ENCODE results near the gene PDP2. TPM values are rescaled to one million over a fixed set of nuclear protein-coding genes. Genes with fewer than 3 reads are reported as not detected.
"Not testable (repeated sequence)": the region's sequence is repeated elsewhere in the genome, so short reads cannot be mapped to it uniquely, and the experiment has no call there.

Gene PDP2
- total RNA-seq, 4 donors from 2014 or later: 4.9 to 36.2 (median 11.5) TPM

DNA sequence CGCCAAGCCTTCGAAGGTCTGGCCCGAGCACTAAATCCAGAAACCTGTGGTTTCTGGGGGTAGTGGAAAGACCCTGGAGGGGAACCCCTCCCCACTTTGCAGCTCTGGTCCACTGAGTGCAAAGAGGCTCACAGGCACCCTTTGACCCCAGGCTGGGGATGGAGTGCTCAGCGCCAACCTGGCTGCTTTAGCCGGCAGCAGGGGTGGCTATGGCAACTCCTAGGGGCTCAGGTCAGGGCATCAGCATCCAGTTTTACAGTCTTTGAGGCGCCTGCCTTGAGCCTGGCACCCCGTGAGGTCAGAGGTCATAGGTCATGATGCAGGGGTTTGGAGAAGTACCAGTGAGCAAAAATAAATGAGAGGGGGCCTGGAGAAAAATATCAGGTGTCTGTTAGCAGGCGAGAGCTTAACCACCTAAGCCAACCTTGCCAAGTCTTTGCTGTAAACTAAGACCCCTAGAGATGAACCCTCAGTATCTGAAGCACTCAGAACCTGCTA lies 18.2 kb upstream of the PDP2 start:
- DNase-seq: no peak
- Histone ChIP-seq H3K4me3 (no peak overlapping the region), H3K9me3 (no peaks in the 10 kb centered on the region), H3K27me3 (no peaks in the 10 kb centered on the region), H3K27ac (no peak overlapping the region), H3K36me3 (no peaks in the 10 kb centered on the region), H3K4me1 (peaks cover 0 to 3% (median 0%) of the 10 kb centered on the region in 4 donors)
- intact Hi-C loops (cut with DNase I; ENCODE audit: low total_unique reads): loop anchor here (10.0 kb wide), 1 partner anchor 137 kb away; no protein-coding TSS in a partner anchor
- TF ChIP-seq POLR2A (IDR thresholded peaks at IDR 0.05): no peak
- no peak for TF ChIP-seq EP300 (IDR thresholded peaks at IDR 0.05; ENCODE audit: low read depth)
- no peak for TF ChIP-seq POLR2AphosphoS5 (IDR thresholded peaks at IDR 0.05)
- no peak for TF ChIP-seq CTCF (IDR thresholded peaks at IDR 0.05)
- WGBS, 2 donors (ENCODE audit: low coverage in 1 of 2): 86 to 100% methylated on average over 1 to 8 of the region's 8 CpGs
- in situ Hi-C loops (cut with MboI; ENCODE audit: low pct_ligation_motif_present in 1 of 4, low pct_unique_long_range_greater_than_20kb in 1 of 4, low sequenced_read_pairs in 3 of 4): loop anchor here (25.0 kb wide), 1 partner anchor 450 kb away; no protein-coding TSS in a partner anchor

DNA sequence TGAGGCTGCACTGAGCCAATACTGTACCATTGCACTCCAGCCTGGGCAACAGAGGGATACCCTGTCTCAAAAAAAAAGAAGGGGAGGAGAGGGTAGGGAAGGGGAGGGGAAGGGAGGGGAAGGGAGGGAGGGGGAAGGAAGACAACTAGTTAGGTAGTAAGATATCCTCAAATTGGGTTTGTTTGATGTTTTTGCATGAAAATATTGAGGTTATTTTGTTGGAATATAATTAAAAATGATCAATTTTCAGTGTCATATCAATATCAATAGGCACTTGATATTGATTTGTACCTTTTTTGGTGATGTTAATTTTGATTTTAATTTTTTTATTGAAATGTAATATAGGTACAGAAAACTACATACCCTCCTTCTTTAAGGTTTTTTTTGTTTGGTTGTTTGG lies 16.6 kb upstream of the PDP2 start:
- Histone ChIP-seq H3K27ac (no peak overlapping the region), H3K4me3 (no peak overlapping the region), H3K27me3 (no peaks in the 10 kb centered on the region), H3K9me3 (no peaks in the 10 kb centered on the region), H3K36me3 (no peaks in the 10 kb centered on the region), H3K4me1 (peaks cover 0 to 3% (median 2%) of the 10 kb centered on the region in 4 donors)
- in situ Hi-C loops (cut with MboI; ENCODE audit: low pct_ligation_motif_present in 1 of 4, low pct_unique_long_range_greater_than_20kb in 1 of 4, low sequenced_read_pairs in 3 of 4): loop anchor here (25.0 kb wide), 1 partner anchor 451 kb away; no protein-coding TSS in a partner anchor
- DNase-seq: no peak
- intact Hi-C loops (cut with DNase I; ENCODE audit: low total_unique reads): loop anchor here (10.0 kb wide), 1 partner anchor 139 kb away; no protein-coding TSS in a partner anchor
- TF ChIP-seq POLR2AphosphoS5 (IDR thresholded peaks at IDR 0.05) (no peak), CTCF (IDR thresholded peaks at IDR 0.05) (no peak), EP300 (IDR thresholded peaks at IDR 0.05; ENCODE audit: low read depth) (no peak), POLR2A (IDR thresholded peaks at IDR 0.05) (no peak)

DNA sequence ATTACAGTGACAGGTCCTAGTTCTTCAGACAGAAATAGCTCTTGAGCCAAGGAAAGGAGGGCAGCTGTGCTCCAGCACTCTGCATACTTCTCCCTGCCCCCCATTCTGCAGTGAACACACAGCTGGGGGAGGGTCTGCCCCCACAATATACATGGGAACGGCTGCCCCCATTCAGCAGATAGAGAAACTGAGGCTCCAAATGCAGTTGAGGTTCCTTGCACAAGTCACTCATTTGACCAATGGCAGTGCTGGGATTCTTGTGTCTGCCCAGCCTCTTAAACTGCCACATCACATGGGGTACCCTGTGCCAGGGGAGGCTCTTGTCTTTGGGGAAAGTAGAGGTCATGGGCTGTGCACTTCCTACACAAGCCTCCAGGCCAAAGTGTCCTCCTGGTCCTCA lies 10.9 kb upstream of the PDP2 start:
- no peak overlapping the region for H3K27ac ChIP-seq
- H3K4me1 ChIP-seq: peaks cover 7 to 36% (median 26%) of the 10 kb centered on the region in 4 donors
- H3K9me3 ChIP-seq: no peaks in the 10 kb centered on the region
- no peak overlapping the region for H3K4me3 ChIP-seq
- no peaks in the 10 kb centered on the region for H3K36me3 ChIP-seq
- in situ Hi-C loops (cut with MboI; ENCODE audit: low pct_ligation_motif_present in 1 of 4, low pct_unique_long_range_greater_than_20kb in 1 of 4, low sequenced_read_pairs in 3 of 4) (loop anchor here (25.0 kb wide), 1 partner anchor 457 kb away; no protein-coding TSS in a partner anchor), intact Hi-C loops (cut with DNase I; ENCODE audit: low total_unique reads) (loop anchor here (5.0 to 10.0 kb wide), 2 partner anchors 145 to 262 kb away; no protein-coding TSS in a partner anchor)
- H3K27me3 ChIP-seq: no peaks in the 10 kb centered on the region
- 93% methylated on average over 1 of the region's 1 CpG; no CpG with 5 or more reads in 1 of the 2 donors for WGBS, 2 donors (ENCODE audit: low coverage in 1 of 2)
- no peak for DNase-seq
- TF ChIP-seq POLR2A (IDR thresholded peaks at IDR 0.05) (no peak), POLR2AphosphoS5 (IDR thresholded peaks at IDR 0.05) (no peak), EP300 (IDR thresholded peaks at IDR 0.05; ENCODE audit: low read depth) (no peak), CTCF (IDR thresholded peaks at IDR 0.05) (no peak)

DNA sequence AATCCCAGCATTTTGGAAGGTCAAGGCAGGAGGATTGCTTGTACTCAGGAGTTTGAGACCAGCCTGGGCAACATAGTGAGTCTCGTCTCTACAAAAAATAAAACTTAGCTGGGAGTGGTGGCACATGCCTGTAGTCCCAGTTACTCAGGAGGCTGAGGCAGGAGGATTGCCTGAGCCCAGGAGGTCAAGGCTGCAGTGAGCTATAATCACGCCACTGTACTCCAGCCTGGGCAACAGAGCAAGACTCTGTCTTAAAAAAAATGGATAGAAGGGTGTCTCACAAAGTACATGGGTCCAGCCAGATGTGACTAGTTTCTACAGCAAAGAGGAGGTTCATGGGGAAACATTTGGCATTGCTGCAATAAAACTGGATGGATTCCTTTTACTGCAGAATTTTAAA lies 9.0 kb upstream of the PDP2 start:
- H3K4me3 ChIP-seq; intact Hi-C loops (cut with DNase I; ENCODE audit: low total_unique reads); H3K27me3 ChIP-seq; DNase-seq; H3K9me3 ChIP-seq; H3K36me3 ChIP-seq: not testable (repeated sequence)
- peak overlapping the region; percentile 84 to 86 (median 85) for H3K27ac ChIP-seq
- 45 to 63% methylated on average over 1 to 2 of the region's 2 CpGs for WGBS, 2 donors (ENCODE audit: low coverage in 1 of 2)
- in situ Hi-C loops (cut with MboI; ENCODE audit: low pct_ligation_motif_present in 1 of 4, low pct_unique_long_range_greater_than_20kb in 1 of 4, low sequenced_read_pairs in 3 of 4): loop anchor here (25.0 kb wide), 1 partner anchor 459 kb away; no protein-coding TSS in a partner anchor
- peaks cover 7 to 36% (median 26%) of the 10 kb centered on the region in 4 donors for H3K4me1 ChIP-seq

Data from transverse colon (tissue), 4 donors.